A673 (cell line): Measurements from ENCODE around the gene PYGO2. TPM values are rescaled to one million over a fixed set of nuclear protein-coding genes. Genes with fewer than 3 reads are reported as not detected.

ENCODE experiments used
- BruUV-seq: library from RNA; stranded (reverse); fragments of 400-500 nt; replicated peaks from 2 replicates; lab custom pipeline; 2021; lab: Mats Ljungman, UMichigan
- CTCF ChIA-PET: fragments of 300-600 bp; sonication (Branson Sonifier 250); formaldehyde crosslinking; loops from one replicate; lab custom pipeline; 2022; ENCODE audit warnings: antibody characterized with exemption; lab: Charles Lee
- POLR2A ChIA-PET: fragments of 300-600 bp; sonication (Branson Sonifier 250); formaldehyde crosslinking; loops from one replicate; lab custom pipeline; 2022; ENCODE audit warnings: antibody characterized with exemption; ENCODE audit not compliant: low non-redundant PET; lab: Charles Lee
- DNase-seq: peaks from one replicate; pipeline ENCODE4 v3.0.0-alpha.2; 2015; ENCODE audit warnings: low spot score
- H3K27ac ChIP-seq: fragments of 200-600 bp; sonication (generic); 2 replicates; pipeline ENCODE4 v1.5.1; 2016; ENCODE audit warnings: mixed run types, low read depth, mild to moderate bottlenecking, mixed read lengths, antibody characterized with exemption, low read length; ENCODE audit not compliant: poor library complexity, severe bottlenecking
- H3K27me3 ChIP-seq: fragments of 200-600 bp; sonication (generic); replicated peaks from 2 replicates; pipeline ENCODE4 v1.6.1; 2017; ENCODE audit warnings: mixed run types, low read depth, mild to moderate bottlenecking, mixed read lengths, antibody characterized with exemption, low read length; ENCODE audit not compliant: insufficient read depth, poor library complexity
- H3K36me3 ChIP-seq: fragments of 200-600 bp; sonication (generic); 2 replicates; pipeline ENCODE4 v1.6.1; 2016; ENCODE audit warnings: mixed run types, mild to moderate bottlenecking, mixed read lengths, antibody characterized with exemption, low read length; ENCODE audit not compliant: insufficient read depth, poor library complexity, severe bottlenecking
- H3K4me1 ChIP-seq: fragments of 200-600 bp; sonication (generic); 2 replicates; pipeline ENCODE4 v1.6.1; 2017; ENCODE audit warnings: mixed run types, mild to moderate bottlenecking, mixed read lengths, antibody characterized with exemption, low read length; ENCODE audit not compliant: insufficient read depth, poor library complexity, severe bottlenecking
- H3K4me3 ChIP-seq: fragments of 200-600 bp; sonication (generic); 2 replicates; pipeline ENCODE4 v1.5.1; 2016; ENCODE audit warnings: low read depth, mixed run types, mild to moderate bottlenecking, mixed read lengths, low read length; ENCODE audit not compliant: poor library complexity, severe bottlenecking
- H3K9me3 ChIP-seq: fragments of 200-600 bp; sonication (generic); 2 replicates; pipeline ENCODE4 v1.6.1; 2016; ENCODE audit warnings: mixed run types, low read depth, mild to moderate bottlenecking, mixed read lengths, antibody characterized with exemption, low read length; ENCODE audit not compliant: poor library complexity, severe bottlenecking
- EZH2 ChIP-seq: fragments of 200-600 bp; sonication (generic); IDR thresholded peaks from 2 replicates; pipeline ENCODE4 v1.6.1; 2017; ENCODE audit warnings: borderline replicate concordance, low read depth, mild to moderate bottlenecking, mixed read lengths, antibody characterized with exemption, low read length; ENCODE audit not compliant: poor library complexity, severe bottlenecking
- intact Hi-C: fragments of 100-400 bp; cut with micrococcal nuclease; formaldehyde crosslinking; loops from one replicate; pipeline ENCODE4 v1.10.0; 2022; ENCODE audit not compliant: unreplicated experiment
- total RNA-seq: library from RNA; stranded (reverse); gene quantifications from 2 replicates; pipeline ENCODE4 v1.2.3, GENCODE V29; 2021
- TF ChIP-seq, protein P1 (sequence below): fragments of 300-800, 200-600 bp; sonication (generic); conservative IDR thresholded peaks from 2 replicates; pipeline ENCODE4 v1.5.1; 2017; ENCODE audit warnings: low read depth, mild to moderate bottlenecking, antibody characterized with exemption, low read length, moderate library complexity, mixed read lengths

Gene PYGO2
- total RNA-seq, 1 experiment from 2014 or later = 48.5 TPM

DNA sequence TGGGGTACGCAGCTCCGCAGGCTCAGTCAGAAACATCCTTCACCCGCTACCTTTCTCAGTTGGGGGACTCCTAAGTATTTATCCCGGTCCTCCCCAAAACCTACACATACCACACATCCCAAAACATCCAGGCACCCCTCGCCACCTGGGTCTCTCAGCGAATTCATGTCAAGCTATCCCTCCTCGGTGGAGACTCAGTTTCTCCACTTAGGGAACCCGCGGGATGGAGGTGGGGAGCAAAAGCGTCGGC, 39.8 kb upstream of the PYGO2 start:
- peak overlapping the region; percentile 85 for H3K4me3 ChIP-seq
- TF ChIP-seq, protein P1, sequence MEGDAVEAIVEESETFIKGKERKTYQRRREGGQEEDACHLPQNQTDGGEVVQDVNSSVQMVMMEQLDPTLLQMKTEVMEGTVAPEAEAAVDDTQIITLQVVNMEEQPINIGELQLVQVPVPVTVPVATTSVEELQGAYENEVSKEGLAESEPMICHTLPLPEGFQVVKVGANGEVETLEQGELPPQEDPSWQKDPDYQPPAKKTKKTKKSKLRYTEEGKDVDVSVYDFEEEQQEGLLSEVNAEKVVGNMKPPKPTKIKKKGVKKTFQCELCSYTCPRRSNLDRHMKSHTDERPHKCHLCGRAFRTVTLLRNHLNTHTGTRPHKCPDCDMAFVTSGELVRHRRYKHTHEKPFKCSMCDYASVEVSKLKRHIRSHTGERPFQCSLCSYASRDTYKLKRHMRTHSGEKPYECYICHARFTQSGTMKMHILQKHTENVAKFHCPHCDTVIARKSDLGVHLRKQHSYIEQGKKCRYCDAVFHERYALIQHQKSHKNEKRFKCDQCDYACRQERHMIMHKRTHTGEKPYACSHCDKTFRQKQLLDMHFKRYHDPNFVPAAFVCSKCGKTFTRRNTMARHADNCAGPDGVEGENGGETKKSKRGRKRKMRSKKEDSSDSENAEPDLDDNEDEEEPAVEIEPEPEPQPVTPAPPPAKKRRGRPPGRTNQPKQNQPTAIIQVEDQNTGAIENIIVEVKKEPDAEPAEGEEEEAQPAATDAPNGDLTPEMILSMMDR = no peak
- no peak for TF ChIP-seq EZH2
- BruUV-seq = no TSS peak
- H3K27me3 ChIP-seq = no peaks in the 10 kb centered on the region
- ChIA-PET POLR2A (no interaction called here), CTCF (interaction anchor here (0.7 to 1.4 kb wide), 3 partner anchors 16 to 442 kb away, joined by 3 to 7 read pairs (median 3); partner anchors contain the start of gene PBXIP1)
- H3K27ac ChIP-seq = peak overlapping the region; percentile 94
- H3K36me3 ChIP-seq = no peaks in the 10 kb centered on the region
- intact Hi-C loops = loop anchor here (5.0 kb wide), 2 partner anchors 81 to 444 kb away; partner anchors contain the start of gene UBE2Q1
- peak; percentile 79 for DNase-seq
- H3K4me1 ChIP-seq = peaks cover 20% of the 10 kb centered on the region
- H3K9me3 ChIP-seq = no peaks in the 10 kb centered on the region

DNA sequence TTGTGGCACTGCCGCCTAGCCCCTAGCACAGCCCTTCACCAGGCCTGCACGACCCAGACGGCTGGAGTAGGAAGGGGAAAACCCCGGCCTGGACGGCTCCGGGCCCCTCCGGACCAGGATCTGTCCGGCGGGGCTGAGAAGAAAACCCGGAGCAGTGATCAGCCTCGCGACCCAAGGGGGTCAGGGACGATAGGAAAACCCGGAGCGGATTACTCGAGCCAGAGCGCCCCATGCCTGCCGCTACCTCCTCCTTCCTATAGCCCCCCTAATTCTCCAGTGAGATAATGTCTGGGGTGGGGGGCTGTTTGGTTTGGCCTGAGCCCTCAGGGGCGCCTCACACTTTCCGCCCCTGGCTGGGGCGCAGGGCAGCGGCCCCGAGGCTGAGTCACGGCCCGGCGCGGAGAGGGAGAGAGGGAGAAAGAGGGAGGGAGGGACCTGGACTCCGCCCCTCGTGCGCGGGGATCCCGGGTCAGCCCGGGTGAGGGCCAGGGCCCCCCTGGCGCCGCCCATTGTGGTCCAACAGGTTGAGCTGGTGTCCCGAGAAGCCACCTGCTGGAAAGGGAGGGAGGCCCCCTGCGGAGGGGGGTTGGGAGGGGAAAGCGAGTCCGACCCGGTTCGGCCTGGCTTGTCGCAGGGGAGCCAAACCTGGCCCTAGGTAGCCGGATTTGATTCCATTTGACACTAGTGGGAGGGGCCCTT, 39.3 kb upstream of the PYGO2 start:
- no peaks in the 10 kb centered on the region for H3K36me3 ChIP-seq
- peaks cover 20% of the 10 kb centered on the region for H3K4me1 ChIP-seq
- H3K27me3 ChIP-seq = no peaks in the 10 kb centered on the region
- CTCF ChIA-PET = interaction anchor here (0.7 to 1.4 kb wide), 3 partner anchors 16 to 441 kb away, joined by 3 to 7 read pairs (median 3); partner anchors contain the start of gene PBXIP1
- peak; percentile 92 for DNase-seq
- H3K4me3 ChIP-seq = peak overlapping the region; percentile 85
- peak overlapping the region; percentile 94 for H3K27ac ChIP-seq
- no peaks in the 10 kb centered on the region for H3K9me3 ChIP-seq
- TF ChIP-seq EZH2 = no peak
- TF ChIP-seq, protein P1 = 0 out of 2 replicates have a peak, but pooled peaks have one; percentile 7
- intact Hi-C loops = loop anchor here (5.0 kb wide), 2 partner anchors 81 to 444 kb away; partner anchors contain the start of gene UBE2Q1
- POLR2A ChIA-PET = no interaction called here
- BruUV-seq = no TSS peak

DNA sequence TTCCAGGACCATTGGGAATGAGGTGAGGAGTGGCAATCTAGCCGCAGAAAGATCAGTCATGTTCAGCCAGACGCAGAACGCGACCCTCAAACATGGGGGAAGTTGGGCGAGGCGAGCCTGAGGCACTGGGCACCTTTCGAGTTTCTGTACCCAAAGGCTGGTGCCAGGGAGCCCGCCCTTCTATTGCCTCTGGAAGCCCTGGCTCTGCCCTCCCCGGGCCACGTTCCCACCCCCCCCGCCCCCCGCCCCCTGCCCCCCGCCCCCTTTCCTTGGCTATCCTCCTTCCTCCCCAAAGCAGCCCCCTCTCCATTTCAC, 38.8 kb upstream of the PYGO2 start:
- no peaks in the 10 kb centered on the region for H3K9me3 ChIP-seq
- peak overlapping the region; percentile 85 for H3K4me3 ChIP-seq
- no peaks in the 10 kb centered on the region for H3K27me3 ChIP-seq
- BruUV-seq = no TSS peak
- POLR2A ChIA-PET = no interaction called here
- no peak for DNase-seq
- intact Hi-C loops = loop anchor here (5.0 kb wide), 2 partner anchors 82 to 443 kb away; partner anchors contain the start of gene UBE2Q1
- CTCF ChIA-PET = interaction anchor here (0.6 to 1.1 kb wide), 2 partner anchors 44 to 50 kb away, joined by 3 to 10 read pairs; partner anchors contain the start of gene ADAM15
- H3K36me3 ChIP-seq = no peaks in the 10 kb centered on the region
- H3K4me1 ChIP-seq = peaks cover 18% of the 10 kb centered on the region
- H3K27ac ChIP-seq = peak overlapping the region; percentile 94
- no peak for TF ChIP-seq EZH2
- TF ChIP-seq, protein P1 = no peak
